ENCODE data around the gene TXNRD3. TPM values are rescaled to one million over a fixed set of nuclear protein-coding genes. Genes with fewer than 3 reads are reported as not detected.

TXNRD3 gene
- total RNA-seq, 1 experiment from 2014 or later = 8.1 TPM

DNA sequence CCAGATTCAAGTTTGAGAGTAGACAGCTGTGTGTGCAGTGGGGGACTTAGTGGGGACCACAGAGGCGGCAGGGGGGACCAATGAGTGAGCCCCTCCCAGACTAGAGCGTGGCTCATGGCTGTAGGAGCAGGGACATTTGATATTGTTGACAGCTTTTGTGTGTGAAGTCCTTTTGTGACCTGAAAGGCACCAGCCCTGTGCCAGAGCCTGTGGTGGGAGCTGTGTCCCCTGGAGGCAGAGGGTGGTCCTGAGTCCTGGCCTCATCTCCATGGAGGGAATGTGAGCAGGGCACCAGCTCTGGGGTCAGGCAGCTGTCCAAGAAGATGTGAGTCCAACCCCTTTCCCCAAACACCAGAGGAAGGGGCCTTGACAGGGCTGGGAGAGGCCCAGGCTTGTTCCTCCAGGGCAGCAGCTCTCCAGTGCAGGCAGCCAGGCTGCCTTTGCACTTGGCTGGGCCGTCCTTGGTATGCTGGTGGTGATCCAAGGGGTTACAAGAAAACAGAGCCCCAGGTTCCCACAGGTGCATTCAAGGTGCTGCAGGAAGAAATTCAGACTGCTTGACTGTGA is 86.1 kb downstream of the TXNRD3 start:
- Mint-ChIP-seq H3K4me3 (no peak overlapping the region), H3K36me3 (ENCODE audit: insufficient read depth in 1 of 3, low read depth in 3 of 3) (no peaks in the 10 kb centered on the region), H3K27me3 (ENCODE audit: low read depth) (peaks cover 2% of the 10 kb centered on the region; the same call in 1 of the 2 replicates), H3K4me1 (peaks cover 6 to 7% of the 10 kb centered on the region in 2 experiments; a peak in 3 of 4 replicates), H3K9me3 (no peaks in the 10 kb centered on the region), H3K27ac (0 out of 7 replicates have a peak overlapping the region, but pooled peaks of 1 of the 3 experiments have one; percentile 11)
- Histone ChIP-seq H3K56ac (ENCODE audit: insufficient read length, low read depth, low read length) (no peak overlapping the region), H3K79me2 (ENCODE audit: insufficient read depth, low read length) (no peaks in the 10 kb centered on the region), H3K4ac (ENCODE audit: low read depth, low read length) (no peak overlapping the region), H2AK5ac (ENCODE audit: insufficient read length, low read length) (no peak overlapping the region), H4K20me1 (ENCODE audit: control insufficient read depth, insufficient read depth, insufficient read length) (no peaks in the 10 kb centered on the region), H3K23ac (ENCODE audit: insufficient read length, low read depth, low read length) (no peak overlapping the region), H3K4me2 (ENCODE audit: insufficient read depth, insufficient read length, low read length) (no peak overlapping the region), H2BK12ac (ENCODE audit: insufficient read length, low read depth, low read length) (no peak overlapping the region), H2BK20ac (ENCODE audit: low read depth, low read length, poor library complexity, severe bottlenecking) (no peak overlapping the region), H2AFZ (ENCODE audit: low read length) (no peak overlapping the region), H3K27me3 (ENCODE audit: insufficient read depth, low read length) (no peaks in the 10 kb centered on the region), H3K18ac (ENCODE audit: insufficient read length, low read depth, low read length) (no peak overlapping the region), H2BK5ac (ENCODE audit: insufficient read length, low read length) (no peak overlapping the region), H3K14ac (ENCODE audit: insufficient read depth, low read length) (no peak overlapping the region; the same call in 1 of the 2 replicates), H4K5ac (ENCODE audit: insufficient read length, low read depth, low read length) (no peak overlapping the region), H3K79me1 (ENCODE audit: insufficient read depth, low read depth, low read length, poor library complexity, severe bottlenecking) (no peaks in the 10 kb centered on the region), H3K9ac (ENCODE audit: extremely low read depth, insufficient read length, low read length) (no peak overlapping the region), H3K4me1 (ENCODE audit: insufficient read depth, low read length) (no peaks in the 10 kb centered on the region), H4K91ac (ENCODE audit: insufficient read length, low read depth, low read length) (no peak overlapping the region), H4K8ac (replicated peaks; ENCODE audit: insufficient read length, low read depth, low read length) (no peak overlapping the region), H3K23me2 (ENCODE audit: insufficient read length, low read depth, low read length, poor library complexity, severe bottlenecking) (no peaks in the 10 kb centered on the region), H2BK120ac (ENCODE audit: low read depth, low read length, poor library complexity, severe bottlenecking) (no peak overlapping the region), H3T11ph (ENCODE audit: low read length) (no peak overlapping the region), H2BK15ac (ENCODE audit: low read depth, low read length) (no peak overlapping the region), H3K27ac (ENCODE audit: insufficient read length, low read depth, low read length) (no peak overlapping the region), H3K9me3 (ENCODE audit: control insufficient read depth, low read depth, low read length) (no peaks in the 10 kb centered on the region)
- DNase-seq = peak; percentile 21
- TF ChIP-seq, protein P1, sequence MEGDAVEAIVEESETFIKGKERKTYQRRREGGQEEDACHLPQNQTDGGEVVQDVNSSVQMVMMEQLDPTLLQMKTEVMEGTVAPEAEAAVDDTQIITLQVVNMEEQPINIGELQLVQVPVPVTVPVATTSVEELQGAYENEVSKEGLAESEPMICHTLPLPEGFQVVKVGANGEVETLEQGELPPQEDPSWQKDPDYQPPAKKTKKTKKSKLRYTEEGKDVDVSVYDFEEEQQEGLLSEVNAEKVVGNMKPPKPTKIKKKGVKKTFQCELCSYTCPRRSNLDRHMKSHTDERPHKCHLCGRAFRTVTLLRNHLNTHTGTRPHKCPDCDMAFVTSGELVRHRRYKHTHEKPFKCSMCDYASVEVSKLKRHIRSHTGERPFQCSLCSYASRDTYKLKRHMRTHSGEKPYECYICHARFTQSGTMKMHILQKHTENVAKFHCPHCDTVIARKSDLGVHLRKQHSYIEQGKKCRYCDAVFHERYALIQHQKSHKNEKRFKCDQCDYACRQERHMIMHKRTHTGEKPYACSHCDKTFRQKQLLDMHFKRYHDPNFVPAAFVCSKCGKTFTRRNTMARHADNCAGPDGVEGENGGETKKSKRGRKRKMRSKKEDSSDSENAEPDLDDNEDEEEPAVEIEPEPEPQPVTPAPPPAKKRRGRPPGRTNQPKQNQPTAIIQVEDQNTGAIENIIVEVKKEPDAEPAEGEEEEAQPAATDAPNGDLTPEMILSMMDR (conservative IDR thresholded peaks at IDR 0.05) = no peak
- no CpG with 5 or more reads among the region's 3 CpGs for WGBS (ENCODE audit: extremely low coverage, insufficient read length, low lambda C conversion rate)

All from H9 (cell line).